GM19438 (cell line): ENCODE measurements around the gene RBM17.
"Not testable (repeated sequence)": the region's sequence is repeated elsewhere in the genome, so short reads cannot be mapped to it uniquely, and the experiment has no call there.

Experiments used
- ATAC-seq: cut with Tn5 transposase; IDR thresholded peaks from one replicate; pipeline ENCODE4 v1.9.1; 2021; ENCODE audit warnings: low read depth; ENCODE audit not compliant: unreplicated experiment

The RBM17 gene

DNA sequence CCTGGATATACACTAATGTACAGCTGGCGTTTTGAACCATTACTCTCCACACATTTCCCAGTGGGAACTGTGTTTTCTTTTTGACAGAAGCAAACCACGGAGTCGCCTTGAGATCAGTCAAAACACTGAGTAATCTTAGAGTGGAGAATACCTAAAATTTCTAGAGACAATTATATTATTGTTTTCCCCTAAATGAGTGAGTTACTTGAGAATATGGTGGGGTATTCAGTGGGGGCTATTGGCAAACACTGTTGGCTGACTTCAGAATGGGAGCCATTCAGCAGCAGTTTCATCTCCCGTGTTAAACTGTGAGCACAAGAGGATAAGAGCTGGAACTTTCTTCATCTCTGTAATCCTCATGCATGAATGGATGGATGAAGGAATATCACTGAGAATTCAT lies 32.9 kb upstream of the RBM17 start:
- no peak for ATAC-seq

DNA sequence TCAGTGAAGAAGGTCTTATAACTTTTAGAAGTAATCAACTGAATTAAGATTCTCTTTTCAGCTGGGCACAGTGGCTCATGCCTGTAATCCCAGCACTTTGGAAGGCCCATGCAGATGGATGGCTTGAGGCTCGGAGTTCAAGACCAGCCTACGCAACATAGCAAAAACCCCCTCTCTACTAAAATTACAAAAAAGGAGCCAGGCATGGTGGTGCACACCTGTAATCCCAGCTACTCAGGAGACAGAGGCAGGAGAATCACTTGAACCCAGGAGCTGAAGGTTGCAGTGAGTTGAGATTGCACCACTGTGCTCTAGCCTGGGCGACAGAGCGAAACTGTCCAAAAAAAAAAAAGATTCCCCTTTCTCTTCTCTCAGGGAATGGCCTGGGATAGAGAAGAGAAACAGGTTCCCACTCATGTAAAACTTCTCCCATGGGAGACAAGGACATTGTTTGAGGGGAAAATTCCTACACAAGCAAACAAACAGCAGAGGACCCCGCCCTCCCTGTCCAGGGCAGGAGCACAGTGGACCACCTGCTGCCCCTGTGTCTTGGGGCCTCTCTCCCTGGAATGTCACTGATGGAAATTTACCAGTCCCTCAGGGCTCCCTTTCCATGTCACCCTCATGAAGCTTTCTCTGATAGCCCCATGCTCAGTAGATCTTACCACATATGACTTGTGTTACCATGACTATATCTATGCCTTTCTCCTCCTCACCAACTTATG lies 32.3 kb upstream of the RBM17 start:
- ATAC-seq: no peak

DNA sequence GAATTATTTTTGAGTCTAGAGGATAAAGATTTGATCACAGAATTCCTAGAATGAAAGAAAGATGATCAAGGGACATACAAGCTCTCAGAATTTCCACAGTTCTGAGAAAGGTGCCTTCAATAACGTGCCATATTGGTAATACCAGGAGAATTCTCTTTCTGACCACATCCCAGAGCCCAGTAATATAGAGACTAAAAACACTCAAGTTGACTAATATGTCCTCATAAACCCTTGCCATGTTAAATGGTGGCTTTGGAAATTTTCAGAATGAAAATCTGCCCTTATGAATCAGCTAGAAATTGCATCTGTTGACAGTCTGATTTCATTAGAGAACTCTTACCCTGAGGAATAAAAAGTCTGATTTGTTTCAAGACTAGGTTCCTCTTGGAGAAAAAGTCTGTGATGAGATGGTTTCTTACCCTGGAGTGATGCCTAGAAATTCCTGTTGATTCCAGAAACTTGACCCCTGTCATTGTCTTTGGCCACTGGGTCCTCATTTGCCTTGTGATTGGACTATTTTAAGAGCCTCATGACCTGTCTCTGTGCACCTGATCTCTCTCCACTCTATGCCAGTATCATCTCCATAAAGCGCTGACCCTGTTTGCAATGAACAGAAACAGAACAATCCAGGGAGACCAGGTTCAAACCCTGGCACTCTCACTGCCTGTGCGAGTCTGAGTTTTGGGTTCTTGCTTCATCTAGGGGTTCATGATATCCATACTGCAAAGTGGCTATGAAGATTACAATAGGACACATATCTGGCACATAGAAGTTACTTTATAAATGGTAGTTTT lies 30.0 kb upstream of the RBM17 start:
- ATAC-seq: no peak

DNA sequence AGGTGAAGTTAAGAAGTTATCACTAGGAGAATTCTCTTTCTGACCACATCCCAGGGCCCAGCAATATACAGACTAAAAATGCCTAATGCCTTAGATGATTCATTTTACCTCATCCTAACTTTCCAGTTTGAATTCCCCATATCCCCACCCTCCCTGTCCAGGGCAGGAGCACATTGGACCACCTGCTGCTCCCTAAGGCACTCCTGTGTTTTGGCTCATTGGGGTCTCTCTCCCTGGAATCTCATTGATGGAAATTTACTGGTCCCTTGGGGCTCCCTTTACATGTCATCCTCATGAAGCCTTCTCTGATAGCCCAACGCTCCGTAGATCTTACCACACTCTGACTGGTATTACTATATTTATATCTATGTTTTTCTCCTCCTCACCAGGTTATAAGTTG lies 29.3 kb upstream of the RBM17 start:
- no peak for ATAC-seq

DNA sequence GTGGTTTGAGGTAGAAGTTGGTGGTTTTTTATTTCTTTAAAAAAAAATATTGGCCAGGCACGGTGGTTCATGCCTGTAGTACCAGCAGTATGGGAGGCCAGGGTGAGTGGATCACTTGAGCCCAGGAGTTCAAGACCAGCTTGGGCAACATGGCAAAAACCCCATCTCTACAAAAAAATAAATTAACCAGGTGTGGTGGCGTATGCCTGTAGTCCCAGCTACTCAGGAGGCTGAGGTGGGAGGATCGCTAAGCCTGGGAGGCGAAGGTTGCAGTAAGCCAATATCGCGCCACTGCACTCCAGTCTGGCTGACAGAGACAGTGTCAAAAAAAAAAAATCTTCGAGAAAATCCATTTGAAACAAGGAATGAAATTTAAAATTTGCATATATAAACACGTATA lies 27.8 kb upstream of the RBM17 start:
- ATAC-seq: no peak

DNA sequence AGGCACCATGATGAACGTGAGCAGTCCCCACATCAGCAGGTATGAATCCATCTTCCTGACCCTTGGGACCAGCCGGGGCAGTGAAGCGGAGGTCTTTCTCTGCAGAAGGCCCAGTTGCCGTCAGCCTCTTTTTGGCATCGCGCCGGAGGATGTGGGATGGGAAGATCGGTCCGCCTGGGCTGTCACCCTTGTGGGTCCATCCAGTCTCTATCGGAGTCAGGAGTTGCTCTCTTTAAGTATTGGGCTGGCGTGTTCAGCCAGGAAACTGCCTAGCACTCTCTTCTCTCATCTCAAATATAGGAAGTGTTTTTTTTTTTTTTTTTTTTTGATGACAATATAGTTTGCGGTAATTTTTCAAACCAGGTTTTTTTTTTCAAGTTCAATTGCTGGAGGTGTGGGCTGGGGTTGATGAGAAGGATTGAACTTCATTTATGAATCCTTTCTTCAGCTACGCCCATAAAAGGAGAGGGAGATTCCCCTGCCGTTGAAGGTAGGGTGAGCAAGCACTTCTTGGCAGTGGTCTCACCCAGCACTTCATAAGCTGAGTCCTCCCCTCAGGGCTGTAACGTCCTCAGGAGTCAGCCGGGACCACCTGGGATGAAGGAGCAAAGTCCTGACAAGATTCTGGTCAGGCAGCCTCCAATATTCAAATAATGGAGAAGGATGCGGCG lies 26.6 kb upstream of the RBM17 start, which contains the start of gene IL2RA:
Gene IL2RA, minus strand, starts transcription at position 267 of the 671 bp plus-strand sequence. Its CDS starts 216 bp downstream, at position 51.
- ATAC-seq: no peak

DNA sequence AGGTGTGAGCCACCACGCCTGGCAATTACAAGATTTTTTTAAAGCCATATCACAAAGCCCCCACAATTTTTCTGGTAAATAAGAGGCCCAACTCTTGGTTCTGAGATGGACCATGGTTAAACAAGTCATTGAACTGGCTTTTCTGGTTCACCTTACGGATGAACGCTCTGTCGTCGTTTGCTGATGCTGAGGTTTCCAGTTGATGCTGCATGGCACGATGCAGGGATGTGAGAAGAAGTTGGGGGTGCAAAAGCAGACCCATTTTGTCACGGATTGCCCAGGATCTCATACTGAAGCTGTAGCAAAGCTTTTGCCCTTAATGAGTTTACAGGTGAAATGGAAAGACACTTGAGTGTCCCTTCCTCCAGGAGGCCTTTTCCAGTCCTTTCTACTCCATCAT lies 24.7 kb upstream of the RBM17 start:
- ATAC-seq: no peak

DNA sequence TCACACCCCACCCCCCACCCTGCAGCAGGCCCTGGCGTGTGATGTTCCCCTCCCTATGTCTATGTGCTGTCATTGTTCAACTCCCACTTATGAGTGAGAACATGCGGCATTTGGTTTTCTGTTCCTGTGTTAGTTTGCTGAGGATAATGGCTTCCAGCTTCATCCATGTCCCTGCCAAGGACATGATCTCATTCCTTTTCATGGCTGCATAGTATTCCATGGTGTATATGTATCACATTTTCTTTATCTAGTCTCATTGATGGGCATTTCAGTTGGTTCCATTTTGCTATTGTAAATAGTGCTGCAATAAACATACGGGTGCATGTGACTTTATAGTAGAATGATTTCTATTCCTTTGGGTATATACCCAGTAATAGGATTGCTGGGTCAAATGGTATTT lies 24.1 kb upstream of the RBM17 start:
- not testable (repeated sequence) for ATAC-seq

DNA sequence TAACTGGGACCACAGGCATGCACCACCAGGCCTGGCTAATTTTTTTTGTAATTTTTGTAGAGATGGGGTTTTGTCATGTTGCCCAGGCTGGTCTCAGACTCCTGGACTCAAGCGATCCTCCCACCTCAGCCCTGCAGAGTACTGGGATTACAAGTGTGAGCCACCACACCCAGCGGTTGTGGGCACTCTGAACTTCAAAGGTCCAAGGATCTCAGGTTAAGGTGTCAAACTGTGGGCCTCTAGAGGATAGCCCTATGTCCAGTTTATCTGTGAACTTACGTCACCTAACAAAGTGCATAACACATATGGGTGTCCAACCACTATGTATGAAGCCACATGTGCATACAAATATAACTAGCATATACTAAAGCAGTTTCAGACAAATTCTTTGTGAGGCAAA lies 23.4 kb upstream of the RBM17 start:
- no peak for ATAC-seq

DNA sequence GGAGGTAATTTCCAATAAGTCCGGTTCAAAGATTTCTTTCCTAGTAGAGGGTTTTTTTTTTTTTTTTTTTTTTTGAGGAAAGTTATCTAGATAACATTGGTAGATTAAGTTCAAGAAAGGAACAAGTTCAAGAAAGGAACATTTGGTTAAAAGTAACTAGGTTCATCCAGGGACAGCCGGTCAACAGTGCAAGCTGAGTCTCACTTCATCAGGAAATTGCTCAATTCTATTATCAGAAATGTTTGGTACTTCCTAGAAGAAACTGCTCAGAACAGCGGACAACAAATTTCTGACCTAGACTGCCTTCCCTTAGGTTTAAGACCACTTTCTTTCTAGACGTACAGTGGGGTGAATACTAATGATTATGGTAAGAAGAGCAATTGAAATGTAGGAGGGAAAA lies 23.0 kb upstream of the RBM17 start:
- ATAC-seq: no peak

DNA sequence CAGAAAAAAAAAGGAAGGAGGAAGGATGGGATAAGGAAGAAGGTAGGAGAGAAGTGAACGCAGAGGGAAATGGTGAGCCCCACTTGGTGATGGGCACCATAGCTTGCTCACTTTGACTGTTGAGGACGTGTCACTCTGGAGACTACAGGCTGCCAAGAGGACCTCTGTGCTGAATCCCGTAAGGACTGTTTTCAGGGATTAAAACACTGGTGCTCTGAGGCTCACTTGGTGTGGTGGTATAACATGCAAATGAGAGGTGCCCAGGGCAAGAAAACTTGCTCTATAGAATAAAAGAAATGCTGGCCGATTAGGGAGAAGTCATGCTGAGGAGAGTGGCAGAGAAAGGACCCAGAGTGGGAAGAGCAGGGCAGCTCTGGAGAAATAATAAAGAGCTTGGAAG lies 21.4 kb upstream of the RBM17 start:
- no peak for ATAC-seq

DNA sequence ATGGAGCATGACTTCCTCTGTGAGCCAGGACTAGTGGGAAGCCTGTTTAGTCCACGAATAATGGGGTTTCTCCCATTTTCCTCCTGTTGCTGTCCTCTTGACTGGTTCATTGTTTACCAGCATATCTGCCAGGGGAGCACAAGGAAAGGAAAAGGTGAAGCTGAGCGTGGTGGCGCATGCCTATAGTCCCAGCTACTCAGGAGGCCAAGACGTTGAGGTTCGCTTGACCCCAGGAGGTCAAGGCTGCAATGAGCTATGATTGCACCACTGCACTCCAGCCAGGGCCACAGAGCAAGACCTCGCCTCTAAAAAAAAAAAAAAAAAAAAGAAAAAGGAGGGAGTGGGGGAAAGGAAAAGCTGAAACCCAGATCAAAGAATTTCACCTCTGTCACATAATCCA lies 20.8 kb upstream of the RBM17 start:
- no peak for ATAC-seq

DNA sequence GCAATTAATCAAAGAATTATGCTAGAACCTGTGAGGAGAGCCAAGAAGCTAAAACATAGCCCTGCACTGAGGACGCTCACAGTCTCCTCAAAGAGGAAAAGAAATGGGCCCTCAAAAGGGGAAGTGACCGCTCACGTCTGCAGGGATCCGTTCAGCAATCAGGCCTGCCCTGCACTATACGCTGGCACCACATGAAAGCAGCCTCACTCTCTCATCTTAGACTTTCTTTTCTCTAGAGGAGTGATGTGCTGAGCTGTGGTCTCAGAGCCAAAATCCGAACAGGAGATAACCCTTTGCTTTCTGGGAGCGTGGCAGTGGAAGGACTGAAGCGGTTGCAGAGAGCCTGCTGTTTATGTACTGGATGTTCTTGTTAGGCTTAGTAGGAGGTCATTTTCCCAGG lies 20.4 kb upstream of the RBM17 start:
- ATAC-seq: peak; percentile 42

DNA sequence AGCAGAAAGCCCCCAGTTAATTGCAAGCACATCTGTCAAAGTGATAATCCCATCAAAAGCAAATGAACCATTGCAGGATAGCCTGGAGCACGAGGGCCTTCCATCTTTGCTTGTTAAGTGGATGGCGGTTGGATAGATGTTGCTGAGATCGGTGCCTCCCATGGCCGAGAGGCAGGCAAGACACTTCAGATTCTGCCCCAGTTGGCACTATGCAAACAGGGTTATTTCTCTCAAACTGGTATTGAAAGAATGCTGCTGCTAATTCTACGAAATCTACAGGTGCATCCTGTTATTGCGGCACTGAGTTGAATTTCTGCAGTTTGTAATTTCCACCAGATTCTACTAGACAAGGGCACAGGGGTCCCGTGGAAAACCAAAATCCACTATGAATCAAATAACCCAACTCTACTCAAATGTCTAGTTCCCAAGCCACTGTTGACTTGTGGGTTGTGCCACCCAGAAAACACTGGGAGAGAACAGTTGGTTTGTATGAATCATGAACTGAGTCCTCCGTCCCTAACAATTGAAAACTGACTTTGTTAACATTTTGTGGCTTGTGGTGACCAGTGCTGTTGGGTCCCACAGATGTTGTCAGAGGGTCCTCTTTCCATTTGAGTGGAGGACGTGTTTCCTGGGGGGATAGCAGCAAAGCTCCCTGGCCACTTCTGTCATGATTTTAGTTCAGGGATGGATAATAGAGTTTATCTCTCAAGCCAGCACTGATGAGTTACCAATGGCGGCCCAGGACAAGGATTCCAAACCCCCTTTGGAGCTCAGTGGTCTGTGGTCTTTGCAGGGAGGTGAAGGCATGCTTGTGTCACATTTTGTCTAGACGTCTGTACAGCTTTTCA lies 19.5 kb upstream of the RBM17 start:
- ATAC-seq: no peak

DNA sequence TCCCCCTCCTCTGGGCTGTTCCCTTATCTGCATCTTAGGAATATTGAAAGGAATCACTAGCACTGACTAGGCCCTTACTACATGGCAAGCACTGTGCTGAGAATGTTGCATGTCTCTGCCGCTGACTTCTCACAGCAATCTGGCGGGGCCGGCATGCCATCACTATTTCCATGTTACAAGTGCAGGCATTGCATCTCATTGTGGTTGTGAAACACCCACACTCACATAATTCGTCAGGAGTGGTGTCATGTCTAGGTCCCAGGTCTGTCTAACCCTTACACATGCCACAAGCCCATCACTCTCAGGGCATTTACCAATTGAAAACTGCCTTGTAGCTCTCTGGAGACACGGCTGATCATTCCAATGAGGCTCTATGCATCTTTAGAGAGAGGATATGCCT lies 18.2 kb upstream of the RBM17 start:
- ATAC-seq: no peak

DNA sequence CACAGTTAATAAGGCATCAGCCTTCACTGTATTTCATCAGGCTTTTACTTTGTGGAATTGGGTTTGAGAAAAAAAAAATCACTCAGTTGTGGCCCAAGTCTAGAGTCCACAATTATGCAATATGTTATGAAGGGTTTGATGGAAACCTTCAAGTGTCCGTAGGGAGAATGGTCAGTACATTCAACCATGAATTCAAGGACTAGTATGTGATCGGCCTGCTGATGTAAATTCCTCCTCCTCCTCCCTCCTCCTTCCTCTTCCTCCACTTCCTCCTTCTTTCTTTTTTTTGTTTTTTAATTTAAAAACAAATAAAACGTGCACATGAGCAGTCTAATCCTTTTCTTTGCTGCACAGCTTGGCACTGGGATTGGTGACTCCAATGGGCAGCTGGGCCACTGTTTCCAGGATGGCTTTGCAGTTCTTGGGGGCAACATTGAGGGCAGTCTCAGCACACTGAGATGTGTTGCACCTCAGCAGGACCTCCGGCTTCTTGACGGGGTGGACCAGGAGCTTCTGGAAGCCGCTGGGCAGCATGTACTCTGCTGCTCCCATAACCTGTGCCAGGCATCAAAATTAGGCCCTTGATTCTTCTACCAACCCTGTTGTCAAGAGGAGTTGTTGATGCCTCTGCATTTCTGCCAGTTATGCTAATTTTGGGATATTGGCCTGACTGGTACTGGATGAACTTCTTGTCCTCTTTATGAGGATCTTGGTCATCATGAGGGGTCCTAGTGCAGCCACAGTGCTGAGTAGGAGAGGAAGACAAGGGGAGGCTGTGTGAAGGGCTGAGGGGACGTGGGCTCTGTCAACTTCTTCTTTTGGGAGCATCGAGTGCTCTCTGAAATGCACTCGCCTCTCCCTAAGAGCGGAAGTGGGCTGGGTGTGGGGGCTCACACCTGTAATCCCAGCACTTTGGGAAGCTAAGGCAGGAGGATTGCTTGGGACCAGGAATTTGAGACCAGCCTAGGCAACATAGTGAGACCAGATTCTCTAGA lies 17.4 kb upstream of the RBM17 start:
- ATAC-seq: peak; percentile 9

DNA sequence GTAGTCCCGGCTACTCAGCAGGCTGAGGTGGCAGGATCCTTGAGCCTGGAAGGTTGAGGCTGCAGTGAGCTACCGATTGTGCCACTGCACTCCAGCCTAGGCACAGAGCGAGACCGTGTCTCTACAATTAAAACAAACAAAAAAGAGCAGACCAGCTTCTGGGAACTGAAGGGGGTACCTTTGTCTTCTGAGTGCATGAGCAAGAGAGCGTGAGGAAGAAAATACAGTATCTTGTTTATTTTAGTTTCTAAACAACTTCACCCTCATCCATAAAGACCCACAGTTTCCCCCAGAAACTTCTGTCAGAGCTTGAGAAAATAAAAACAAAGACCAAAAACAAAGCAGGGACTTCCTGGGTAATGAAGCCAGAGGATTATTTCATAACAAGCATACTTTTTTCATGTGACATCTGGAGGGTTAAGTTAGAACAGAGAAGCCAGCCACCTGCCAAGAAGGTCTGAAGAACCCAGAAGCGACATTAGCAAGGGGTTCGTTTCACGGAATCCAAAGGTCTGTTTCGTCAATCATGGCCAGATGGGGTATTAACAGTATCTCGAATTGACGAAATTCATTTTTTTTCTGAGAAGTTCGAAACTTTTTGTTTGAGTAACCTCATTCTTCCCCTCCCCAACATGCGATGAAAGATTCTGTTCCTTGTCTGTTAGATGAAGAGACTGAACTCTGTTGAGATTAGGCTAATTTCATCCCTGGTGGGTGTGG lies 16.5 kb upstream of the RBM17 start:
- ATAC-seq: peak; percentile 42

DNA sequence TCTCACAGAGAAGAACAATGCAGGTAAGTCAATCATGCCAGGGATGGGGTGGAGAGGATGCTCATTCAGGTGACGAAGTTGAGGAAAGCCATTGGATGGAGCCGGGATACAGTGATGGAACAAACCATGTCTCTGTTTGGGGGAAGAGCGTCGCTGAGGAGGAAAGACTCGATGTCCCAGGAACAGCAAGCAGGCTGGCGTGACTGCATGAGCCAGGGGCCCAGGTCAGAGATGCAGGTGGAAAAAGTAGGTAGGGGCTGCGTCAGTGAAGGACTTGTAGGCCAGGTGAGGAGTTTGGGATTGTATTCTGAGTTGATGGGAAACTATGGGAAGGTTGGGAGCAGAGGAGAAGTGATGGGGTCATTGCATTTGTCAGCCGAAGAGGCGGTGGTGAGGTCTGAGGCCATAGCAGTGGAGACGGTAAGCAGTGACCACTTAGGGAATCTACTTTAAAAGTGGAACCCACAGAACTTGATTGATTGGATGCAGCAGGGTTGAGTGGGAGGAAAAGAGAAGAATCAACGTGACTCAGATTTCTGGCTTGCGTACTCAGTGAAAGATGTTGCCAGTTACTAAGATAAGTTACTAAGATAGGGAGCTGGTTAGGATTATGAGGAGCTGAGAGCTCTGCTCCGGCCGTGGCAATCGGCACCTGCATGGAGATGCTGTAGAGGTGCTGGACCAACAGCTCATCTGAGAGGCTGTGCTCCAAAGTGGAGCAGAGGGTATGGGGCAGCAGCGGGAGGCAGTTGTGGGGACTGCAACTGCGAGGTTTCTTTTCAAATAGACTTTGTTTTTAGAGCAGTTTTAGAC lies 14.1 kb upstream of the RBM17 start:
- ATAC-seq: no peak
